Loucy (cell line): ENCODE results near the gene ANKRD34A.
A peak's percentile ranks its signal among the peaks of the same experiment; 100 is the strongest.

ENCODE experiments used
- H2AFZ ChIP-seq: fragments of 200-600 bp; sonication (generic); 2 replicates; pipeline ENCODE4 v1.6.0; 2016; ENCODE audit warnings: antibody characterized with exemption, mild to moderate bottlenecking, low read length, moderate library complexity
- H3F3A ChIP-seq: fragments of 200-600 bp; 2 replicates; pipeline ENCODE4 v1.6.0; 2016; ENCODE audit warnings: antibody characterized with exemption, low read depth, mild to moderate bottlenecking
- H3K27me3 ChIP-seq: fragments of 200-600 bp; sonication (generic); 2 replicates; pipeline ENCODE4 v1.6.1; 2014; ENCODE audit warnings: low read length, mild to moderate bottlenecking; ENCODE audit not compliant: insufficient read depth, poor library complexity, severe bottlenecking
- H3K36me3 ChIP-seq: fragments of 200-600 bp; sonication (generic); 2 replicates; pipeline ENCODE4 v1.6.1; 2016; ENCODE audit warnings: low read length; ENCODE audit not compliant: insufficient read depth
- H3K4me1 ChIP-seq: fragments of 200-600 bp; sonication (generic); 2 replicates; pipeline ENCODE4 v1.5.1; 2014; ENCODE audit warnings: low read length, mild to moderate bottlenecking; ENCODE audit not compliant: insufficient read depth, poor library complexity, severe bottlenecking
- H3K4me2 ChIP-seq: fragments of 200-600 bp; sonication (generic); 2 replicates; pipeline ENCODE4 v1.6.0; 2014; ENCODE audit warnings: antibody characterized with exemption, low read length, low read depth, mild to moderate bottlenecking; ENCODE audit not compliant: poor library complexity, severe bottlenecking
- H3K4me3 ChIP-seq: fragments of 200-600 bp; sonication (generic); 2 replicates; pipeline ENCODE4 v1.5.1; 2014; ENCODE audit warnings: low read length, mild to moderate bottlenecking, mixed read lengths; ENCODE audit not compliant: poor library complexity, severe bottlenecking
- H3K79me2 ChIP-seq: fragments of 200-600 bp; sonication (generic); 2 replicates; pipeline ENCODE4 v1.6.1; 2014; ENCODE audit warnings: low read length; ENCODE audit not compliant: insufficient read depth
- H3K9ac ChIP-seq: fragments of 200-600 bp; sonication (generic); 2 replicates; pipeline ENCODE4 v1.6.0; 2014; ENCODE audit warnings: mild to moderate bottlenecking, low read depth, low read length, moderate library complexity; ENCODE audit not compliant: poor library complexity, severe bottlenecking
- H3K9me2 ChIP-seq: fragments of 200-600 bp; sonication (generic); replicated peaks from 2 replicates; pipeline ENCODE4 v1.6.1; 2016; ENCODE audit warnings: low read depth, low read length, mixed read lengths
- H3K9me3 ChIP-seq: fragments of 200-600 bp; sonication (generic); 2 replicates; pipeline ENCODE4 v1.6.1; 2014; ENCODE audit warnings: mild to moderate bottlenecking, antibody characterized with exemption, low read length, low read depth; ENCODE audit not compliant: insufficient read depth
- H4K20me1 ChIP-seq: fragments of 200-600 bp; sonication (generic); 2 replicates; pipeline ENCODE4 v1.6.0; 2014; ENCODE audit warnings: antibody characterized with exemption, low read length, mild to moderate bottlenecking; ENCODE audit not compliant: insufficient read depth, poor library complexity, severe bottlenecking
- CTCF ChIP-seq: fragments of 200-600 bp; sonication (generic); conservative IDR thresholded peaks from 2 replicates; pipeline ENCODE4 v1.5.1; 2014; ENCODE audit warnings: mild to moderate bottlenecking, antibody characterized with exemption, low read length
- EZH2phosphoT487 ChIP-seq: fragments of 200-600 bp; IDR thresholded peaks from 2 replicates; pipeline ENCODE4 v1.6.1; 2018; ENCODE audit warnings: antibody characterized with exemption, mild to moderate bottlenecking, moderate library complexity, borderline replicate concordance

Gene ANKRD34A

GRCh38 chr1:145964328-145965118 lies at the start of gene ANKRD34A, which contains the start of gene POLR3GL:
TSS of gene ANKRD34A (minus strand) at chr1:145964575. CDS start at chr1:145961759, 2,816 bp downstream.
TSS of gene POLR3GL (plus strand) at chr1:145964690. CDS start at chr1:145974866, 10,176 bp downstream.
- Histone ChIP-seq H3K9me2 (no peaks in the 10 kb centered on the region), H4K20me1 (no peaks in the 10 kb centered on the region), H3K4me1 (peaks cover 31% of the 10 kb centered on the region), H2AFZ (peak within 1 kb of the TSS; percentile 93), H3K4me2 (peak within 1 kb of the TSS; percentile 83), H3K79me2 (peaks cover 43% of the 10 kb centered on the region; the same call in 1 of the 2 replicates), H3F3A (0 out of 2 replicates have a peak, but pooled peaks cover 8% of the 10 kb centered on the region), H3K36me3 (no peaks in the 10 kb centered on the region), H3K9ac (peak within 1 kb of the TSS; percentile 80), H3K4me3 (peak within 1 kb of the TSS; percentile 86), H3K9me3 (no peaks in the 10 kb centered on the region), H3K27me3 (no peaks in the 10 kb centered on the region)
- no peak for TF ChIP-seq EZH2phosphoT487
- no peak for TF ChIP-seq CTCF

- H3K4me3 ChIP-seq: no peak overlapping the region
- H3K9me3 ChIP-seq: no peaks in the 10 kb centered on the region
- no peak for TF ChIP-seq CTCF
- no peak for TF ChIP-seq EZH2phosphoT487
- no peaks in the 10 kb centered on the region for H3K36me3 ChIP-seq
- no peaks in the 10 kb centered on the region for H3K27me3 ChIP-seq
- no peaks in the 10 kb centered on the region for H3K79me2 ChIP-seq
- H4K20me1 ChIP-seq: no peaks in the 10 kb centered on the region
- no peaks in the 10 kb centered on the region for H3F3A ChIP-seq
- H3K4me1 ChIP-seq: no peaks in the 10 kb centered on the region
- no peak overlapping the region for H3K9ac ChIP-seq
- no peak overlapping the region for H3K4me2 ChIP-seq
- H3K9me2 ChIP-seq: no peaks in the 10 kb centered on the region
- H2AFZ ChIP-seq: no peak overlapping the region
These were observed 49.2 kb upstream of the ANKRD34A start for GRCh38 chr1:146013559-146013922.

- TF ChIP-seq EZH2phosphoT487: no peak
- peak; percentile 92 for TF ChIP-seq CTCF
- no peaks in the 10 kb centered on the region for H3K27me3 ChIP-seq
- H3K9me2 ChIP-seq: no peaks in the 10 kb centered on the region
- no peaks in the 10 kb centered on the region for H4K20me1 ChIP-seq
- no peak overlapping the region for H3K4me3 ChIP-seq
- no peaks in the 10 kb centered on the region for H3F3A ChIP-seq
- no peaks in the 10 kb centered on the region for H3K79me2 ChIP-seq
- no peaks in the 10 kb centered on the region for H3K4me1 ChIP-seq
- 0 out of 2 replicates have a peak overlapping the region, but pooled peaks have one; percentile 45 for H2AFZ ChIP-seq
- H3K36me3 ChIP-seq: no peaks in the 10 kb centered on the region
- H3K9me3 ChIP-seq: no peaks in the 10 kb centered on the region
- no peak overlapping the region for H3K4me2 ChIP-seq
- H3K9ac ChIP-seq: no peak overlapping the region
These were observed 48.6 kb upstream of the ANKRD34A start for GRCh38 chr1:146012703-146013558.
